GM12892 (cell line): ENCODE data around the gene DNAH14.

Source experiments
- DNase-seq: peaks from one replicate; pipeline ENCODE4 v3.0.0; 2011; ENCODE audit not compliant: insufficient read length
- FAIRE-seq: peaks from 2 replicates; lab custom pipeline; 2011; peaks lifted over from hg19 to GRCh38; lab: Jason Lieb, UNC
- POLR2A ChIP-seq: IDR thresholded peaks from 2 replicates; pipeline ENCODE4 v1.6.1; 2011; ENCODE audit warnings: low read depth, low read length, control low read depth
- POLR2AphosphoS5 ChIP-seq: IDR thresholded peaks from 2 replicates; pipeline ENCODE4 v1.6.1; 2011; ENCODE audit warnings: low read depth, low read length, control low read depth
- TAF1 ChIP-seq: IDR thresholded peaks from 2 replicates; pipeline ENCODE4 v1.6.1; 2011; ENCODE audit warnings: low read depth, mild to moderate bottlenecking, control low read depth, low read length, borderline replicate concordance

Gene DNAH14

DNA sequence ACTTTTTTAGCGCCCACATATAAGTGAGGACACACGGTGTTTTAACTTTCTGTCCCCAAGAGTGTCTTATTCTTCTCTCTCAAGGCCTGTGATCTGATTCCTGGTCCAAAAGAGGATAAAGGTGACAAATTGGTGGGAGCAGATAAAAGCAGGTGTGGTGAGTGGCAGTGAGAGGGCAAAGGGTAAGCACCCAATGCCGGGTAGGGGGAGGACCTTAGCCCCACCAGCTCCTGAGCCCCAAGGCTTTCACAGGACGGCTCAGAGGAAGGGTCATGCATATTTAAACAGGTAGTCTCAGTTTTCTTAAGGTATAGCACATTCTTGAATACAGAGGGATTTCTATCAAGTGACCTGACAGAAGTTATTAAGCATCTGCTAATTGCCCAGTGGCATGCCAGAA, 478.8 kb downstream of the DNAH14 start:
- DNase-seq (no peak), FAIRE-seq (no peak)
- no peak for TF ChIP-seq POLR2A
- no peak for TF ChIP-seq POLR2AphosphoS5
- no peak for TF ChIP-seq TAF1

DNA sequence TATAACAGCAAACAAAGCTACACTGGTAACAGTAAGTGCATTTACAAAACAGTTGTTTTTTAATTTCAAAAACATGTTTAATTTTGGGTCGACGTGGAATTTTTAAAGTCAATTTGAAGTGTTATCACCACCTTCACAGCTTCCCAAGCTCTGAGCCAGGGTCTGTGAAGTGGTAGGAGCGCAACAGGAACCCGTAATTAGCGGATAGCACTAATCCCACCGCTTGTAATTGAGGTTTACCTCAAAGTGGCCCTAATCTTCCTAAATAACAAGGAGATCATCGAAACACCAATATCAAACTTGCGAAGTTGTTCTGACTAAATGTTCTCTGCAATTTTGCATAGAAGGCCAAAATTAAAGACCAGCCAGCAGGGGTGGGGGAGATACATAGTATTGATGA, 479.6 kb downstream of the DNAH14 start:
- FAIRE-seq = no peak
- no peak for TF ChIP-seq TAF1
- TF ChIP-seq POLR2AphosphoS5 = no peak
- no peak for TF ChIP-seq POLR2A

DNA sequence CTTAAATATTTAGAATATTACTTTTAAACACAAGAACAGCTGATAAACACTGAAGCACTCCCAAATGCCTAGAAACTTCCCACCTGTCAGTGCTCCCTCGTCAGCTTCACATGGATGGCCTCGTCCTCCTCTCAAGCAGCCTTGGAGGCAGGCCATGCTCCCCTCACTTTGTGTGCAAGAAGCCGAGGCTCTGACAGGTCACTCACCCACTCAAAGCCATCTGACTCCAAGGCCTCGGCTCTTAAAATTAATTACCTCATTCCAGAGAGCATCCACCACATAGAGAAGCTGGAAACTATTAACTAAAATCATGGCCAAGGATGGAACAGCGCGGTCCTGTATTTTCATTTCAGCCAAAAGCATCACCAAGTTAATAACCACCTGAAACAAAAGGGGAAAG, 480.6 kb downstream of the DNAH14 start:
- no peak for TF ChIP-seq TAF1
- DNase-seq (no peak), FAIRE-seq (no peak)

More for the DNA sequence above, 479.6 kb downstream of the DNAH14 start:
- no peak for DNase-seq

DNA sequence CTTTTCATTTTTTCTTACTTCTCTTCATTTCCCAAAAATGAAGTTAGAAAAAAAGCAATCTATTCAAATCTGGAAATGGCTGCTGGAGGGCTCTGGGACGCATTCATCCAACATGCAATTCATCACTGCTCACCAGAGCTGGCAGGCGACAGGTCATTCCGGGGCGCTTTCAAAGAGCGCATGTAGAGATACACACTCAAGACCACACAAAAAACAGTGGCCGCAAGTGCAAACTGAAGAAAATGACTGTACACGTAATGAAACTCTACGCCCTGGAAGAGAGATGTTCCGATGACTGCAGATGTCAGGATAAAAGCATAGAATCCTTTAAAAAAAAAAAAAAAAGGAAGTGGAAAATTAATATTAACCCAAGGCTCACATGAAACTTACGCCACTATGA, 482.8 kb downstream of the DNAH14 start:
- FAIRE-seq = no peak
- TF ChIP-seq POLR2A = no peak
- no peak for TF ChIP-seq POLR2AphosphoS5
- TF ChIP-seq TAF1 = no peak

DNA sequence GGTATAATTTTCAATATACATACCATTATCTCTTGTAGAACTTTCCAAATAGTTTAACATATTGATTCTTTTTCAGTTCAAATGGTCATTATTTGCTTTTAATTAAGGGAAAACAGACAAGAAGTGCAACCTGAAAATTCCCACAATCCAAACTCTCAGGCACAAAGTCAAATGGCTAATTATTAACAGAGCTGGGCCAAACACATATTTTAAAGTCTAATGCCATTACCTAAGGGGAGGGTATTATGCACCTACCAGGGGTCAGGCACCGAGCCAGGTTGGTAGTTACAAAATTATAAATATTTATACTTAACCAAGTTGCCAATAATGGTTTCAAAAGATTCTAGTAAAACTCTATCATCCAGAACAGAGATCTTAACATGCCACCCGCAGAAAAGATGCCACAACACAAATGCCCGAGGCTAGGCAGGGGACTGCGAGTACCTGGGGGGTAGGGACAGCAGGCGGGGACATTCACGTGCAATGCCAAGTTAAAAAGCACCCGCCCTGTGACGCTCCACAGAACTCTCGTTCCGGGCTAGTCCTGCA, 483.4 kb downstream of the DNAH14 start:
- no peak for FAIRE-seq
- no peak for DNase-seq
- no peak for TF ChIP-seq POLR2AphosphoS5
- TF ChIP-seq TAF1 = no peak
- TF ChIP-seq POLR2A = no peak

More for the DNA sequence above, 482.8 kb downstream of the DNAH14 start:
- DNase-seq = no peak

DNA sequence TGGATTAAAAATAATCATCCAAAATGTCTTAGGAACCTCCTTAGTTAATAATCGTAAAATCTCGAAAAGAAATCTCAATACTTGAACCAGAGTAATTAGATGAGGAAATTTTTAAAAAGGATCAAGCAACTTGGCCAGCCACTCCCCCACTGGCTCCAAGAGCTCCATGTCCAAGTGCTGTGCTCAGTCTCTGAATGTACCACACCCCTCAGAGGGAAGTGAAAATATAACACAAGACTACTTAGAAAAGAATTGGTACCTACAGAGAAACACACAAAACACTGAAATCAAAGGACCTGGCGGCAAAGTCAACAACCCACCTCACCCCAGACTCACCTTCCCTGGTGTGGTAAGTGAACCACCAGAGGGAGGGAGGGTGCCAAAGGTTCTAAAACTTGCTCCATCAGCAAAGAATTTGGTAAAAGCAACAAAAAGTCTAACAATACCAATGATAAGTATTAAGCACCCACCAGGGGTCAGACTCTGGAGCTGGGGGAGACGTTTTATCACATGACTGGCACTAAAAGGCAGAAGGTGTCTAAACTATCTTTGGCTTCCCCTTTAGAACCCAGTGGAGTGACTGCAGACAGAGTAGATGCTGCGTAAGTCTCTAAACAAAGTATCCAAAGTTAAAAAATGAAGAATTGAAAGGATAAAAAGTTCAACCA, 484.4 kb downstream of the DNAH14 start:
- TF ChIP-seq TAF1 (no peak), POLR2AphosphoS5 (no peak), POLR2A (no peak)
- DNase-seq (no peak), FAIRE-seq (no peak)

DNA sequence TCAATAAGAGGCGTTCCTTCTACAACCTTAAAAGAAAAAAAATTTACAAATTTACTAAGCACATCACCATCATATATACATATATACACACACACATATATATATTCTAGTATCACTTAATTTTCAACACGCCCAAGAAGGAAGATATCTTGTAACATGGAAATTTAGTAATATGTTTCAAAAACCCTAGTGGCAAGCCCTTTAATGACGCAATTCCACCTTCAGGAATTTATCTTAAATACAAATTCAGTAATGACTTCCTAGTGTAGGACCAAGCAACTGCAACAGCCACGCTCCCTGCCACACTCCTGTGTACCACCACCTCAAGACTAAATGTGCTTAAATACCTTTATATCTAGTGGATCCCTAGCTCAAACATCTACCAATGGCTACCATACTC, 485.8 kb downstream of the DNAH14 start:
- DNase-seq = no peak
- TF ChIP-seq POLR2A (no peak), TAF1 (no peak), POLR2AphosphoS5 (no peak)
- no peak for FAIRE-seq

DNA sequence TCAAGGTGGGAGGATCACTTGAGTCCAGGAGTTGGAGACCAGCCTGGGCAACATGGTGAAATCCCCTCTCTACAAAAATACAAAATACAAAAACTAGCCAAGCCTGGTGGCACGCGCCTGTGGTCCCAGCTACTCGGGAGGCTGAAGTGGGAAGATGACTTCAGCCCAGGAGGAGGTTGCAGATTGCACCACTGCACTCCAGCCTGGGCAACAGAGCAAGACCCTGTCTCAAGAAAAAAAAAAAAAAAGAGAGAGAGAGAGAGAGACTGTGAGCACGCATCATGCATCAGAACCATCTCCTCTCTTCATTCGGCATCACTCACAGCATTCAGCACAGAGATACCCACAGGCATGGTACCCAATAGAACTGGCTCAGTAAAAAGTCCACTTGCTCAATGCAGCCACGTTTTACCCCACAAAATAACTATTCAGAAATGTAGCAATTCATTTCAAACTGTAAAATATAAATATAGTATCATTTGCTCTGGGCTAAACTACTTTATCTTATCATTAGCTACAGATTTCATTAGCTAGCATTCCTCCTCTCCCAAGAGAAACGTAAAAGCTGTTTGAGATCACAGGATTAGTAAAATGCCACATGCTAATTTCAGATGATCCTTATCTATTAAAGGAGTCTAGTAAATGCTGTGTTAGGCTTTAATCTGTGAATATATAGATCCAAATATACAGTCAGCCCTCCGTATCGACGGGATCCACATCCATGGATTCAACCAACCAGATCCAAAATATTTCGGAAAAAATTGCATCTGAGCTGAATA, 486.7 kb downstream of the DNAH14 start:
- DNase-seq (no peak), FAIRE-seq (no peak)
- no peak for TF ChIP-seq POLR2AphosphoS5

DNA sequence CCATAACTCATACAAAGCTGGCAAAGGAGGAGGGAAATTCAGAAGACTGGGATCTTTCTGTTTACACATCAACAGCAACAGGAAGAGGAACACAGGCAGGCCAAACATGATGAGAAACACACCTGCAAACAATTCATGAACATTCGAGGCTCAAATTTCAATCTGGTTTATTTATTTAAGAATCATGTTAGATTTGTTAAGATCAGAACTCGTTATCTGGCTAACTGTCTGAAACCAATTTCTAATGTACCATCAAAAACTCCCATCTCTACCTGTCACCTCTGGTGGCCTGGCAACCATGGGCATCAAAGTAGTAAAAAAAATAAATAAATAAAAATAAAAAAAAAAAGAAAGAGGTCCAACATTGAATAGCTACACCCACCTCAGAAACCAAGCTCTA, 488.6 kb downstream of the DNAH14 start:
- FAIRE-seq (no peak), DNase-seq (no peak)

DNA sequence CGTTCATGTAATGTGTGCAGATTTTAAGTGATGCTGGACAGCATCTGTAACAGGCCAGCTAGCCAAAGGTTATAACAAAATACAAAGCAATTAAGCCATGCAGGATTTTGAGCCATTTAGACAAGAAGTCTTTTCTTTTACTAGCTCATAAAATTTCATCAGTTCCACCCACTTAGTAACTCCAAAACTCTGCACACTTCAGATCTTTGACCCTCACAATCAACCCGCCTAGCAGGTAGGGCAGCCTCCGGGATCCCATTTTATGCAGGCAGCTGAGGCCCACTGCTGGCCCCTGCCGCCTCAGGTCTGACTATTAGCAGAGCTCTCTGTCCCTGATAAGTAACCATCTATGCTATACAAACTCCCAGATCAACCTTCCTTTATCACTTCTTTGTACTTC, 489.1 kb downstream of the DNAH14 start:
- no peak for FAIRE-seq
- no peak for DNase-seq

More for the DNA sequence above, 488.6 kb downstream of the DNAH14 start:
- TF ChIP-seq POLR2A (no peak), POLR2AphosphoS5 (no peak), TAF1 (no peak)

DNA sequence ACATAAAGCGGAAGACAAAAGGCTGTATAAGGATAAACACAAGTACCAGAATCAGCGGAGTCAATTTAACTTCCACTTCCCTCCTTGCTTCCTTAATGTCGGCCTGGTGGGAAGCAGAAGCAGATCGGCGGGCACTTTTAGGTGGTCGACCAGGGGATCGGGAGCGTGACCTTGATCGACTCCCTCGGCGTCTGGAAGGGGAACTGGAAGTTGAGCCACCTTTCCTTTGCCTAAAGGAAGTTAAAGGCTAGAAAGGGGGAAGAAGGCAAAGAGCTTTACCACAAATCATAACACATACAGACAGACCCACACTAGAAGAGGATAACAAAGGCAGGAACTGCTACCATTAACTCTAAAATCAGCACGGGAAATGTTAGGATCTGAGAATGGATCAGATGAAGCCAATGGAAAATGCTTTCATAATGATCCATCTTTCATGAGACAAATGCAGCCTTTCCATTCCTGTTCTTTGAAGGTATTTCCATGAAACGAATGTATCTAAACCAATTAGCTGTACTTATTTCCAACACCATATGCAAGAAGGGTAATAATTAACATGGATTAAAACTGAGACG, 492.6 kb downstream of the DNAH14 start:
- no peak for DNase-seq
- no peak for FAIRE-seq
- TF ChIP-seq TAF1 (no peak), POLR2AphosphoS5 (no peak), POLR2A (no peak)

More for the DNA sequence above, 489.1 kb downstream of the DNAH14 start:
- no peak for TF ChIP-seq POLR2AphosphoS5
- TF ChIP-seq TAF1 = no peak
- no peak for TF ChIP-seq POLR2A
